Measurements from ENCODE around the gene CTNNA3. TPM values are rescaled to one million over a fixed set of nuclear protein-coding genes. Genes with fewer than 3 reads are reported as not detected.

CTNNA3 gene
- total RNA-seq, 1 donor from 2014 or later = not detected

GRCh38 chr10:66980246-66980815, 715.7 kb downstream of the CTNNA3 start:
- no peak overlapping the region for H3K4me3 ChIP-seq (ENCODE audit: low read depth, low read length)
- no peaks in the 10 kb centered on the region for H3K27me3 ChIP-seq (ENCODE audit: control insufficient read depth, insufficient read depth, low read length)
- H3K36me3 ChIP-seq (ENCODE audit: control insufficient read depth, insufficient read depth, low read length) = no peaks in the 10 kb centered on the region
- TF ChIP-seq CTCF (IDR thresholded peaks at IDR 0.05; ENCODE audit: insufficient read depth, low read length, severe bottlenecking) = no peak
- FAIRE-seq (no peak), DNase-seq (ENCODE audit: low read depth) (no peak)

GRCh38 chr10:66964946-66965345, 731.0 kb downstream of the CTNNA3 start:
- no peak overlapping the region for H3K4me3 ChIP-seq (ENCODE audit: low read depth, low read length)
- FAIRE-seq (no peak), DNase-seq (ENCODE audit: low read depth) (no peak)
- H3K27me3 ChIP-seq (ENCODE audit: control insufficient read depth, insufficient read depth, low read length) = no peaks in the 10 kb centered on the region
- TF ChIP-seq CTCF (IDR thresholded peaks at IDR 0.05; ENCODE audit: insufficient read depth, low read length, severe bottlenecking) = no peak
- H3K36me3 ChIP-seq (ENCODE audit: control insufficient read depth, insufficient read depth, low read length) = no peaks in the 10 kb centered on the region

- TF ChIP-seq CTCF (IDR thresholded peaks at IDR 0.05; ENCODE audit: insufficient read depth, low read length, severe bottlenecking) = no peak
- DNase-seq (ENCODE audit: low read depth) (no peak), FAIRE-seq (no peak)
- Histone ChIP-seq H3K36me3 (ENCODE audit: control insufficient read depth, insufficient read depth, low read length) (no peaks in the 10 kb centered on the region), H3K27me3 (ENCODE audit: control insufficient read depth, insufficient read depth, low read length) (no peaks in the 10 kb centered on the region), H3K4me3 (ENCODE audit: low read depth, low read length) (no peak overlapping the region)
These were observed 737.5 kb downstream of the CTNNA3 start for GRCh38 chr10:66958466-66958865.

- FAIRE-seq = no peak
- TF ChIP-seq CTCF (IDR thresholded peaks at IDR 0.05; ENCODE audit: insufficient read depth, low read length, severe bottlenecking) = no peak
- Histone ChIP-seq H3K4me3 (ENCODE audit: low read depth, low read length) (no peak overlapping the region), H3K36me3 (ENCODE audit: control insufficient read depth, insufficient read depth, low read length) (no peaks in the 10 kb centered on the region), H3K27me3 (ENCODE audit: control insufficient read depth, insufficient read depth, low read length) (no peaks in the 10 kb centered on the region)
- no peak for DNase-seq (ENCODE audit: low read depth)
These were observed 744.1 kb downstream of the CTNNA3 start for GRCh38 chr10:66951896-66952295.

GRCh38 chr10:66943590-66943989, 752.4 kb downstream of the CTNNA3 start:
- H3K36me3 ChIP-seq (ENCODE audit: control insufficient read depth, insufficient read depth, low read length) = no peaks in the 10 kb centered on the region
- H3K4me3 ChIP-seq (ENCODE audit: low read depth, low read length) = no peak overlapping the region
- DNase-seq (ENCODE audit: low read depth) (no peak), FAIRE-seq (no peak)
- TF ChIP-seq CTCF (IDR thresholded peaks at IDR 0.05; ENCODE audit: insufficient read depth, low read length, severe bottlenecking) = no peak
- no peaks in the 10 kb centered on the region for H3K27me3 ChIP-seq (ENCODE audit: control insufficient read depth, insufficient read depth, low read length)

- FAIRE-seq = no peak
- no peaks in the 10 kb centered on the region for H3K27me3 ChIP-seq (ENCODE audit: control insufficient read depth, insufficient read depth, low read length)
- TF ChIP-seq CTCF (IDR thresholded peaks at IDR 0.05; ENCODE audit: insufficient read depth, low read length, severe bottlenecking) = no peak
- H3K36me3 ChIP-seq (ENCODE audit: control insufficient read depth, insufficient read depth, low read length) = no peaks in the 10 kb centered on the region
- no peak overlapping the region for H3K4me3 ChIP-seq (ENCODE audit: low read depth, low read length)
- DNase-seq (ENCODE audit: low read depth) = no peak
These were observed 753.6 kb downstream of the CTNNA3 start for GRCh38 chr10:66942407-66942806.
